ENCODE results near the gene GANC.
"Not testable (repeated sequence)": the region's sequence is repeated elsewhere in the genome, so short reads cannot be mapped to it uniquely, and the experiment has no call there.

The GANC gene

DNA sequence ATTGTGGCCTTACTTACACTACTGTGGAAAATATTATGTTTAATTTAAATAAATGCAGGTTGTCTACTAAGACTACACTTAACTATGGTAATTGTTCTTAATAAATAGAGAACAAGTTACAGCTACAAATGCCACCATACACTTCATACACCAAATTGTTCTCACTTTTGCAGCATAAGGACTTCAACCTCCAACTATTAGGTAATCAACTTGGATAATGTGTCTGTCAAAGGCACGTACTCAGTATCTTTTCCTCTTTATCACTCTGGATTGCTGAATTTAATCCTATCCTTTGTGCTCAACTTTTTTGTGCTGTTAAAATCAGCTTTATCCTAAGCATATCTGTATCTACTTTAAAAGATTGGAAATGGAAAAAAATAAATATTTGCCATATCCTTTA lies 41.8 kb downstream of the GANC start:
- DNase-seq = no peak
- Histone ChIP-seq H4K20me1 (ENCODE audit: insufficient read depth, low read length) (no peaks in the 10 kb centered on the region), H3K4me3 (ENCODE audit: low read depth in 1 of 2, low read length in 2 of 2) (no peak overlapping the region), H3K36me3 (ENCODE audit: insufficient read depth, low read length) (no peaks in the 10 kb centered on the region; the same call in 1 of the 2 replicates), H3K4me1 (ENCODE audit: insufficient read depth, low read length) (no peaks in the 10 kb centered on the region), H2AFZ (ENCODE audit: low read depth, low read length) (no peak overlapping the region), H3K9me3 (ENCODE audit: insufficient read depth, low read length, severe bottlenecking) (no peaks in the 10 kb centered on the region), H3K79me2 (ENCODE audit: insufficient read depth, low read length) (no peaks in the 10 kb centered on the region), H3K9ac (ENCODE audit: low read depth, low read length) (no peak overlapping the region), H3K27ac (ENCODE audit: low read length) (no peak overlapping the region), H3K27me3 (ENCODE audit: insufficient read depth, low read length, poor library complexity) (no peaks in the 10 kb centered on the region), H3K4me2 (ENCODE audit: insufficient read depth, low read length) (no peak overlapping the region)
- TF ChIP-seq, protein P1, sequence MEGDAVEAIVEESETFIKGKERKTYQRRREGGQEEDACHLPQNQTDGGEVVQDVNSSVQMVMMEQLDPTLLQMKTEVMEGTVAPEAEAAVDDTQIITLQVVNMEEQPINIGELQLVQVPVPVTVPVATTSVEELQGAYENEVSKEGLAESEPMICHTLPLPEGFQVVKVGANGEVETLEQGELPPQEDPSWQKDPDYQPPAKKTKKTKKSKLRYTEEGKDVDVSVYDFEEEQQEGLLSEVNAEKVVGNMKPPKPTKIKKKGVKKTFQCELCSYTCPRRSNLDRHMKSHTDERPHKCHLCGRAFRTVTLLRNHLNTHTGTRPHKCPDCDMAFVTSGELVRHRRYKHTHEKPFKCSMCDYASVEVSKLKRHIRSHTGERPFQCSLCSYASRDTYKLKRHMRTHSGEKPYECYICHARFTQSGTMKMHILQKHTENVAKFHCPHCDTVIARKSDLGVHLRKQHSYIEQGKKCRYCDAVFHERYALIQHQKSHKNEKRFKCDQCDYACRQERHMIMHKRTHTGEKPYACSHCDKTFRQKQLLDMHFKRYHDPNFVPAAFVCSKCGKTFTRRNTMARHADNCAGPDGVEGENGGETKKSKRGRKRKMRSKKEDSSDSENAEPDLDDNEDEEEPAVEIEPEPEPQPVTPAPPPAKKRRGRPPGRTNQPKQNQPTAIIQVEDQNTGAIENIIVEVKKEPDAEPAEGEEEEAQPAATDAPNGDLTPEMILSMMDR (IDR thresholded peaks at IDR 0.05; ENCODE audit: borderline replicate concordance, extremely low read depth, low read length, poor library complexity, severe bottlenecking) = no peak
- no peak for TF ChIP-seq EZH2 (IDR thresholded peaks at IDR 0.05; ENCODE audit: borderline replicate concordance, low read depth, low read length, severe bottlenecking)
- no peak for ATAC-seq (ENCODE audit: insufficient read depth, low read depth)

DNA sequence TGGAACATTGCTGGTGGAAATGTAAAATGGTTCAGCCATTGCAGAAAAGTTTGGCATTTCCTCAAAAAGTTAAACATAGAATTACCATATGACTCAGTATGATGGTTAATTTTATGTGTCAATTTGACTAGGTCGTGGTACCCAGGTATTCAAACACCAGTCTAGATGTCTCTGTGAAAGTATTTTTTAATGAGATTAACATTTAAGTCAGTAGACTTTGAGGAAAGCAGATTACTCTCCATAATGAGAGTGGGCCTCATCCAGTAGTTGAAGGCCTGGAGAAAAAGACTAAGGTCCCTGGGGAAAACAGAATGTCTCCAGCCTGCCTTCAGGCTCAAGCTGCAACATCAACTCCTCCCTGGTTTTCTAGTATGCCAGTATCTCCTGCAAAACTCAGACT lies 42.5 kb downstream of the GANC start:
- Histone ChIP-seq H3K79me2 (ENCODE audit: insufficient read depth, low read length) (no peaks in the 10 kb centered on the region), H3K36me3 (ENCODE audit: insufficient read depth, low read length) (no peaks in the 10 kb centered on the region)
- ATAC-seq (ENCODE audit: insufficient read depth, low read depth) = no peak

GRCh38 chr15:42316282-42316805 lies 43.3 kb downstream of the GANC start:
- H3K4me3 ChIP-seq (ENCODE audit: low read depth in 1 of 2, low read length in 2 of 2); ATAC-seq (ENCODE audit: insufficient read depth, low read depth); H3K27me3 ChIP-seq (ENCODE audit: insufficient read depth, low read length, poor library complexity); H3K36me3 ChIP-seq (ENCODE audit: insufficient read depth, low read length); H3K9me3 ChIP-seq (ENCODE audit: insufficient read depth, low read length, severe bottlenecking); H3K27ac ChIP-seq (ENCODE audit: low read length); DNase-seq; H2AFZ ChIP-seq (ENCODE audit: low read depth, low read length); H3K4me2 ChIP-seq (ENCODE audit: insufficient read depth, low read length); H3K79me2 ChIP-seq (ENCODE audit: insufficient read depth, low read length); H4K20me1 ChIP-seq (ENCODE audit: insufficient read depth, low read length); H3K9ac ChIP-seq (ENCODE audit: low read depth, low read length); H3K4me1 ChIP-seq (ENCODE audit: insufficient read depth, low read length): not testable (repeated sequence)

More for the DNA sequence above, 42.5 kb downstream of the GANC start:
- Histone ChIP-seq H3K9me3 (ENCODE audit: insufficient read depth, low read length, severe bottlenecking) (no peaks in the 10 kb centered on the region), H3K4me1 (ENCODE audit: insufficient read depth, low read length) (no peaks in the 10 kb centered on the region), H2AFZ (ENCODE audit: low read depth, low read length) (no peak overlapping the region), H3K4me2 (ENCODE audit: insufficient read depth, low read length) (no peak overlapping the region), H3K27ac (ENCODE audit: low read length) (no peak overlapping the region), H3K4me3 (ENCODE audit: low read depth in 1 of 2, low read length in 2 of 2) (no peak overlapping the region), H4K20me1 (ENCODE audit: insufficient read depth, low read length) (no peaks in the 10 kb centered on the region), H3K9ac (ENCODE audit: low read depth, low read length) (no peak overlapping the region), H3K27me3 (ENCODE audit: insufficient read depth, low read length, poor library complexity) (no peaks in the 10 kb centered on the region)
- DNase-seq = no peak
- TF ChIP-seq, protein P1 (IDR thresholded peaks at IDR 0.05; ENCODE audit: borderline replicate concordance, extremely low read depth, low read length, poor library complexity, severe bottlenecking) = no peak
- no peak for TF ChIP-seq EZH2 (IDR thresholded peaks at IDR 0.05; ENCODE audit: borderline replicate concordance, low read depth, low read length, severe bottlenecking)

DNA sequence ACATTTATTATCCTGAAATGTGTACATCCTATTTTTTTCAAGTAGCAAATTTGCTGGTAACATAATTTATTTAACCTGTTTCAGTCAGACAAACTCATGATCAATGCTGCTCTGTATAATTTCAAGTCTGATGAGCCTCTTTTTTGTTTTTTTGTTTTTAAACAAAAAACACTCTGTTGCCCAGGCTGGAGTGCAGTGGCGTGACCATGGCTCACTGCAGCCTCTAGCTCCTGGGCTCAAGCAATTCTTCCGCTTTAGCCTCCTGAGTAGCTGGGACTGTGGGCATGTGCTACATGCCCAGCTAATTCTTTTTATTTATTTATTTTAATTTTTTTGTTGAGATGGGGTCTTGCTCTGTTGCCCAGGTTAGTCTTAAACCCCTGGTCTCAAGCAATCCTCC lies 46.2 kb downstream of the GANC start:
- Histone ChIP-seq H3K4me2 (ENCODE audit: insufficient read depth, low read length) (no peak overlapping the region), H4K20me1 (ENCODE audit: insufficient read depth, low read length) (no peaks in the 10 kb centered on the region), H3K4me3 (ENCODE audit: low read depth in 1 of 2, low read length in 2 of 2) (no peak overlapping the region), H2AFZ (ENCODE audit: low read depth, low read length) (no peak overlapping the region), H3K9ac (ENCODE audit: low read depth, low read length) (no peak overlapping the region), H3K4me1 (ENCODE audit: insufficient read depth, low read length) (no peaks in the 10 kb centered on the region), H3K27me3 (ENCODE audit: insufficient read depth, low read length, poor library complexity) (no peaks in the 10 kb centered on the region), H3K27ac (ENCODE audit: low read length) (no peak overlapping the region), H3K36me3 (ENCODE audit: insufficient read depth, low read length) (no peaks in the 10 kb centered on the region), H3K79me2 (ENCODE audit: insufficient read depth, low read length) (no peaks in the 10 kb centered on the region), H3K9me3 (ENCODE audit: insufficient read depth, low read length, severe bottlenecking) (no peaks in the 10 kb centered on the region)
- TF ChIP-seq EZH2 (IDR thresholded peaks at IDR 0.05; ENCODE audit: borderline replicate concordance, low read depth, low read length, severe bottlenecking) = no peak
- TF ChIP-seq, protein P1 (IDR thresholded peaks at IDR 0.05; ENCODE audit: borderline replicate concordance, extremely low read depth, low read length, poor library complexity, severe bottlenecking) = no peak
- ATAC-seq (ENCODE audit: insufficient read depth, low read depth) (no peak), DNase-seq (no peak)

Data from DND-41 (cell line).